BE2C (cell line): Measurements from ENCODE around the gene FDXR.

Experiments
- DNase-seq: peaks from one replicate; pipeline ENCODE4 v3.0.0-alpha.2; 2020
- H3K27me3 ChIP-seq: fragments of 250-450 bp; sonication (Bioruptor Pico); 2 replicates; pipeline ENCODE4 v1.5.1; 2020; ENCODE audit warnings: mild to moderate bottlenecking
- H3K36me3 ChIP-seq: fragments of 250-450 bp; sonication (Bioruptor Pico); 2 replicates; pipeline ENCODE4 v1.5.1; 2020; ENCODE audit warnings: mild to moderate bottlenecking
- H3K4me1 ChIP-seq: fragments of 250-450 bp; sonication (Bioruptor Pico); 2 replicates; pipeline ENCODE4 v1.5.1; 2020
- H3K4me3 ChIP-seq: 2 replicates; pipeline ENCODE4 v1.5.1; 2011; ENCODE audit warnings: low read depth, low read length
- H3K9me3 ChIP-seq: fragments of 250-450 bp; sonication (Bioruptor Pico); 2 replicates; pipeline ENCODE4 v1.5.1; 2020
- TF ChIP-seq, protein P1 (sequence below): IDR thresholded peaks from 2 replicates; pipeline ENCODE4 v1.5.1; 2012; ENCODE audit warnings: mild to moderate bottlenecking, low read depth, low read length

Gene FDXR

DNA sequence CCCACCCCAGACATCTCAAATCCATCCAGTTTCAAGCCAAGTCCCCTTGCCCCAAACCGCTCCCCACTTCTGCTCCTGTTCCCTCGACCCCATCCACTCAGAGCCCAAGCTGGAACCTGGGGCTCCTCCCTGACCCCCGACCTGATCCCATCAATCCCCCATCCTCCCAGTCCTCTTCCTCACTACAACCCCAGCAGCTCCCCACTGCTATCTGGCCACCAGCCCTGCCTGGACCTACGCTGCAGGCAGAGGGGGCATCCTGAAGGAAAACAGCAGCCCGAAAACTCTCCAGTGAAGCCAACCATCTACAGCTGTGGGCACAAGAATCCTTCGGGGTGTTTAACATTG lies 3.9 kb downstream of the FDXR start:
- no peak for DNase-seq
- TF ChIP-seq, protein P1, sequence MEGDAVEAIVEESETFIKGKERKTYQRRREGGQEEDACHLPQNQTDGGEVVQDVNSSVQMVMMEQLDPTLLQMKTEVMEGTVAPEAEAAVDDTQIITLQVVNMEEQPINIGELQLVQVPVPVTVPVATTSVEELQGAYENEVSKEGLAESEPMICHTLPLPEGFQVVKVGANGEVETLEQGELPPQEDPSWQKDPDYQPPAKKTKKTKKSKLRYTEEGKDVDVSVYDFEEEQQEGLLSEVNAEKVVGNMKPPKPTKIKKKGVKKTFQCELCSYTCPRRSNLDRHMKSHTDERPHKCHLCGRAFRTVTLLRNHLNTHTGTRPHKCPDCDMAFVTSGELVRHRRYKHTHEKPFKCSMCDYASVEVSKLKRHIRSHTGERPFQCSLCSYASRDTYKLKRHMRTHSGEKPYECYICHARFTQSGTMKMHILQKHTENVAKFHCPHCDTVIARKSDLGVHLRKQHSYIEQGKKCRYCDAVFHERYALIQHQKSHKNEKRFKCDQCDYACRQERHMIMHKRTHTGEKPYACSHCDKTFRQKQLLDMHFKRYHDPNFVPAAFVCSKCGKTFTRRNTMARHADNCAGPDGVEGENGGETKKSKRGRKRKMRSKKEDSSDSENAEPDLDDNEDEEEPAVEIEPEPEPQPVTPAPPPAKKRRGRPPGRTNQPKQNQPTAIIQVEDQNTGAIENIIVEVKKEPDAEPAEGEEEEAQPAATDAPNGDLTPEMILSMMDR: no peak
- no peaks in the 10 kb centered on the region for H3K36me3 ChIP-seq
- no peaks in the 10 kb centered on the region for H3K27me3 ChIP-seq
- H3K9me3 ChIP-seq: no peaks in the 10 kb centered on the region
- peaks cover 4% of the 10 kb centered on the region for H3K4me1 ChIP-seq
- no peak overlapping the region for H3K4me3 ChIP-seq

- no peak for DNase-seq
- Histone ChIP-seq H3K4me3 (no peak overlapping the region), H3K36me3 (no peaks in the 10 kb centered on the region), H3K4me1 (peaks cover 4% of the 10 kb centered on the region), H3K9me3 (no peaks in the 10 kb centered on the region), H3K27me3 (no peaks in the 10 kb centered on the region)
- TF ChIP-seq, protein P1: no peak
Observed at GRCh38 chr17:74868251-74868907, 4.4 kb downstream of the FDXR start.

DNA sequence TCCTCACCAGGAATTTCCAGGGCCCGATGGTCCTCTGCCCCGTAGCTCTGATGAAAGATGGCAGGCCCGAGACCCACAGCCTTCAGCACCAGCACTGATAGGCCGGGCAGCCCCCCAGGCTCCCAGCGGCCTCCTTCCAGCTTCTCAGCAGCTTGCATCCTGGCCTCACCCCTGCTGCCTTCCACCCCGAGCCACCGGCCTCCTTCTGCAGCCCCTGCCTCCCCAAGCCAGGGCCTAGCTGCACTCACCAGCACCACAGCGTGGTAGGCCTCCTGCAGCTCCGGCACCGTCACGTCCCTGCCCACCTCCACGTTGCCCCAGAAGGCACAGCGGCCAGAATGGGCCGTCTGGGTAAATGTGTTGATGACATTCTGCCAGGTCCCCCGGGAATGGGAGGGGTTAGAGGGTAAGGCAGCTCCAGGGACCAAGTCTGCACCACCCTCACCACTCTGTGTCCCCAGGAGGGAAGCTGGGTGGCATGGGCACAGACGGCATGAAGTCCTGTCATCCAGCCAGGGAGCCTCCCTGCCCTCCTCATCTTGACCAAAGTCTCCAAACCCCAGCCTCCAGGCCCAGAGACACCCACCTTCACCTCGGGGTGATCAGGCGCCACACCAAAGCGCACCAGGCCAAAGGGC lies 6.5 kb downstream of the FDXR start:
- DNase-seq: no peak
- H3K36me3 ChIP-seq: no peaks in the 10 kb centered on the region

DNA sequence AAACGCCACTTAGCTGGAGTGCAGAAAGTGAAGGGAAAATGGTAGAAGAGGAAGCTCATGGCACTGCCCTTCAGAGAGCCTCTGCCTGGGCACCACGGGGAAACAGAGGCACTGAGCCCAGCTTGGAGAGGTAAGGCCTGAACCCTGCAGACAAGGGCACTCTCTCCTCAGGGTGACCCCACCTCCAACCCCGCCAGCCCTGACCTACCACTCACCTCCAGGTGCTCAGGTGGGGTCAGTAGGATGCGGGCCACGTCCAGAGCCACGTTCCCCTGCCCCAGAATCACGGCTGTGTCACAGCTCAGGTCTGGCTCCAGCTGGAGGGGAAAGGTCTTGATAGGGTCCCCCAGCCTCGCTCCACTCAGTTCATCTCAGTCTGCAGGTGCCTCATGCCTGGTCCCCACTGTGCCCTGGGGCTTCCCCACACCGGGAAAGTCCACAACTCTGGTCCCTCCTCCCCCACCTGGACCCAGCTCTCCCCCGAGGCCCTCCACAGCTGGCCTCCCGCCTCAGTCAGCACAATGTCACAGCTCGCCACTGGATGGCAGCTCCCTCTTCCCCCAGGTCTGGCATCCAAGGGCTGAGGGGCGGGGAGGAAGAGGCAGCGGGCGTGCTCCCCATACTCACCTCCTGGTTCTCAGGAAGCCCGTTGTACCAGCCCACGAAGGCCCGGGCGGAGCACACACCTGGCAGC lies 7.1 kb downstream of the FDXR start:
- H3K27me3 ChIP-seq: peaks cover 18% of the 10 kb centered on the region
- no peaks in the 10 kb centered on the region for H3K9me3 ChIP-seq
- H3K4me1 ChIP-seq: 0 out of 2 replicates have a peak, but pooled peaks cover 2% of the 10 kb centered on the region
- no peak overlapping the region for H3K4me3 ChIP-seq
- TF ChIP-seq, protein P1: peak; percentile 16
- H3K36me3 ChIP-seq: no peaks in the 10 kb centered on the region
- no peak for DNase-seq

More for the DNA sequence above, 6.5 kb downstream of the FDXR start:
- H3K4me1 ChIP-seq: 0 out of 2 replicates have a peak, but pooled peaks cover 2% of the 10 kb centered on the region
- H3K9me3 ChIP-seq: no peaks in the 10 kb centered on the region
- peaks cover 12% of the 10 kb centered on the region for H3K27me3 ChIP-seq
- H3K4me3 ChIP-seq: no peak overlapping the region
- TF ChIP-seq, protein P1: no peak

GRCh38 chr17:74864866-74865395 lies 7.9 kb downstream of the FDXR start:
- TF ChIP-seq, protein P1: peak; percentile 96
- DNase-seq: peak; percentile 78
- H3K36me3 ChIP-seq: no peaks in the 10 kb centered on the region
- H3K27me3 ChIP-seq: peaks cover 25% of the 10 kb centered on the region
- 0 out of 2 replicates have a peak, but pooled peaks cover 6% of the 10 kb centered on the region for H3K4me1 ChIP-seq
- H3K4me3 ChIP-seq: no peak overlapping the region
- H3K9me3 ChIP-seq: no peaks in the 10 kb centered on the region
